Erythroblast (primary cell): ENCODE data around the gene MT1H.

Experiments used
- DNase-seq, 2 experiments: peaks; one replicate each; lab custom pipeline; 2025; lab: John Stamatoyannopoulos, UW
- GATA1 ChIP-seq: IDR thresholded peaks from 2 replicates; pipeline ENCODE4 v1.6.1; 2011; ENCODE audit warnings: low read depth, mild to moderate bottlenecking, control low read depth, low read length, moderate library complexity
- POLR2A ChIP-seq: IDR thresholded peaks from 2 replicates; pipeline ENCODE4 v1.6.1; 2011; ENCODE audit warnings: mild to moderate bottlenecking, low read length

MT1H gene

GRCh38 chr16:56681939-56682702 lies 12.5 kb downstream of the MT1H start, which contains the start of gene MT1X:
Gene MT1X, plus strand, starts transcription at chr16:56682470. Its CDS starts 71 bp downstream, at chr16:56682541.
- TF ChIP-seq POLR2A (peak; percentile 48), GATA1 (no peak)
- peak; percentile 88 to 89 for DNase-seq

DNA sequence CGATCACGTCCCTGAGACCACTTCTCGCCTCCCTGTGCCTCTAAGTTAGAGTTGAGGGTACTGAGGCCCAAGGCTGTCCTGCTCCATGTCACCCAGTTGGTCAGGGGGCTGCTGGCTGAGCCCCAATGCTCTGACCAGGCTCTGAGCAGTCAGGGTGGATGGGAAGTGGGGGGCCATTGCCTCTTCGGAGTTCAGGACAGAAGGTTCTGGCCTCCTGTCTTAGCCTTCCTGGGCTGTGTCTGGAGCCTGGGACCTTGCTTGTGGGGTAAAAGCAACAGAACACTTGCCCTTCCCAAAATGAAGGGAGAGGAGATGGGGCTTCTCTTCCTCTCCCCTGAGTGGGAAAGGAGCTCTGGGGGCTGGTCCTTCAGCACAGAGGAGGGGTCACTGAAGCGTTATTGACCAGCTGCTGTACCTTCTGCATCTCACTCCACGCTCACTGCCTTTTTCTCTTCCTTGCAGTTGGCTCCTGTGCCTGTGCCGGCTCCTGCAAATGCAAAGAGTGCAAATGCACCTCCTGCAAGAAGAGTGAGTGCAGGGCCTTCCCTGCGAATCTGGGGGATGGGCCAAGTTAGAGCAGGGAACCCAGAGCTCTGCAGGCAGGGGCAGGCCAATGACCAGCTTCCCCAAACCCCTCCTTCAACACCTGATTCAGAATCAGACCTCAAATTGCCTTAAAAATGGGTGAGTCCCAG lies 13.2 kb downstream of the MT1H start:
- TF ChIP-seq POLR2A = no peak
- TF ChIP-seq GATA1 = no peak
- no peak for DNase-seq

DNA sequence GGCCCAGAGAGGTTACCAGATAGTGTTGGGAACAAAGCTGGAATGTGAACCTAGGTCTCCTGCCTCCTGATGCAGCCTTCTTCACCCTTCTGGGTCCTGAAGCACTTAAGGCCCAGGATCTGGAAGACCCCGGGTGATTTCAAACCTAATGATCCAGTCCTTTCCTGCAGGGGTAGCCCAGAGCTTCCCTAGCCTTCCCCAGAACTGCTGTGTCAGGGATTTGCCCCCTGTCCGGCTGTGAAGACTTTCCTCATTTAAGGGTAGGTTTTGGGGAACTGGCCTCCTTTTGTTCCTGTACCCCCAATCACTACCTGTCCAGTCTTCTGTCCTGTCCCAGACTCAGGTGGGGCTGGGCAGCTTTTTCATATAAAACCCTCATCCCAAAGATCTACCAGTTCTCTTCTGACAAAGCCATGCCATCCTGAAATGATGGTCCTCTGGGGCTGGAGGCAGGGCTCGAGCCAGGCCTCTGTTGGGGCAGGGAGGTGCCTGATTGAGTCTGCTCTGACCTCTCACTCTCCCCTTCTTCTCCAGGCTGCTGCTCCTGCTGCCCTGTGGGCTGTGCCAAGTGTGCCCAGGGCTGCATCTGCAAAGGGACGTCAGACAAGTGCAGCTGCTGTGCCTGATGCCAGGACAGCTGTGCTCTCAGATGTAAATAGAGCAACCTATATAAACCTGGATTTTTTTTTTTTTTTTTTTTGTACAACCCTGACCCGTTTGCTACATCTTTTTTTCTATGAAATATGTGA lies 14.0 kb downstream of the MT1H start:
- TF ChIP-seq GATA1 = no peak
- TF ChIP-seq POLR2A = no peak
- no peak for DNase-seq

DNA sequence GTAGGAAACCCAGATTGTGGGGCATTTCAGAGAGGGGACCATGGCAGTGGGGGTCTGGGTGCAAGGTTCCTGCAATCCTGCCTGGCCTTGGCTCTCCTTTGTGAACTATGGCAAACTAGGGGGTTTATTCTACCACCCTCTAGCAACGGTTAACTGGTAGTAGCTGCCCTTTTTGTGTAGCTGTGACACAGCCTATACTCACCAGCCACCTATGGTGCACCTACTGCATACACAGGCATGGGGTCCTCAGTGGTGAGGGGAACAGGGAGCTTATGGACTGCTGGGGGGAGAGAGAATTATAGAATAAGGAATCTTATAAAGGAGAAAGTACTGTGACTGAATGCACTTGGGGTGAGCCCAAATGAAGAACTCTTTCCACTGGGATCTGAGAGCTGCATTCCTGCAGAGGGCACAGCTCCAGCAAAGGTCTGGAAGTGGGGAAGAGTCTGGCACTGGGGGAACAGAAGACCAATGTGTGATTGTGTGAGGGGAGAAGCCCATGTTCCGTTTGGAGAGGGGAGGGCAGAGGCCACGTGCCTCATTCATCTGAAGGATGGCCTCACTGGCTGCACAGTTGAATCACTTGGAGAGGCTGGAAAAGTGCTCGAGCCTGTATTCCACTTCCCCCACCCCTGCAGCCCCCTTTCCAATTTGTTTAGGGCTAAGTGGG lies 14.8 kb downstream of the MT1H start:
- TF ChIP-seq GATA1 = no peak
- DNase-seq = no peak

DNA sequence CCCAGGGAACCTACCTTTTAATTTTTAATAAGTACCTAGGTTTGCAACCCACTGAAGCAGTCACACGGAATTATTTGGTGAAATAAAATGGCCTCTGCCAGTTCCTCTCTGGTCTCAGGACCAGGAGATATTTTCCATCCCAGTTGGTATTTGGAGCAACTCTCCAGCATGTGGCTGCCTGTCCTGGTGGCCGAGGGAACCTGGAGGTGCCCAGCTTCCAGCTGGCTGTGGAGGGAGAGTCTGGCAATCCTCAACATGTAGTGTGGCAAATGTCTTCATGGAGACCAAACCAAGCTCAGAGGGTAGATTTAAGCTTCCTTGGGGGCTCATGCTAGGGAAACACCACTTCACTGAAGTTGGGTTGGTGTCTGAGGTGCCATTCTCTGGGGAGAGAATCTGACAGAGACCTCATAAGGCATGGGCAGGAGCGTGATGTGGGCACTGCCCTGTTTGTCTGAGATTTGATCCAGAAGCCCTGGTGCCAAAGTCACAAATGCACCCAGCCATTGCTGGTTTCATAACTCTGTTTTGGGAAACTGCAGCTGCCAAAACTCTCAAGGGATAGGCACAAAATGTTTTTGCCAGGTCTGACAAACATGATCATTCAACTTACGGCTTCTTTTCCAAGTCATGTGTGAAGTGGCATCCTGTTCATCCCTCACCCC lies 15.4 kb downstream of the MT1H start:
- TF ChIP-seq GATA1 (no peak), POLR2A (no peak)
- DNase-seq = no peak

DNA sequence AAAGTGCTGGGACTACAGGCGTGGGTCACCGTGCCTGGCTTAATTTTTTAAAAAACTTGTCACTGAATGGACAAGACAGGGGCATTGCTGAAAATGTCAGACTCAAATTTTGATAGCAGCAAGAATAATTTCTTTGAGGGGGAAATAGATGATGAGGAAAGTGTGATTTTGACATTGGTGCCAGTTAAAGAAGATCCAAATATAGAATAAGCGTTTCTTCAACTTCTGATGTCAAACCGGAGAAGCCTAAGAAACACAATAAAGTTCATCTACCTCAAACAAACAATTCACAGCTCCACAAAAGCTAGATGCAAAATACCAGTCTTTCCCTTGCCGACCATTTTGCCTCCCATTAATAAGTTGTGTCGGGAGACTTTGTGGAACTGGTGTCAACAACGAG lies 17.1 kb downstream of the MT1H start:
- DNase-seq = no peak
- TF ChIP-seq POLR2A (no peak), GATA1 (no peak)

GRCh38 chr16:56688762-56689161 lies 19.1 kb downstream of the MT1H start:
- no peak for TF ChIP-seq GATA1
- DNase-seq = no peak

GRCh38 chr16:56689171-56689570 lies 19.6 kb downstream of the MT1H start:
- TF ChIP-seq POLR2A = no peak
- no peak for TF ChIP-seq GATA1
- no peak for DNase-seq

DNA sequence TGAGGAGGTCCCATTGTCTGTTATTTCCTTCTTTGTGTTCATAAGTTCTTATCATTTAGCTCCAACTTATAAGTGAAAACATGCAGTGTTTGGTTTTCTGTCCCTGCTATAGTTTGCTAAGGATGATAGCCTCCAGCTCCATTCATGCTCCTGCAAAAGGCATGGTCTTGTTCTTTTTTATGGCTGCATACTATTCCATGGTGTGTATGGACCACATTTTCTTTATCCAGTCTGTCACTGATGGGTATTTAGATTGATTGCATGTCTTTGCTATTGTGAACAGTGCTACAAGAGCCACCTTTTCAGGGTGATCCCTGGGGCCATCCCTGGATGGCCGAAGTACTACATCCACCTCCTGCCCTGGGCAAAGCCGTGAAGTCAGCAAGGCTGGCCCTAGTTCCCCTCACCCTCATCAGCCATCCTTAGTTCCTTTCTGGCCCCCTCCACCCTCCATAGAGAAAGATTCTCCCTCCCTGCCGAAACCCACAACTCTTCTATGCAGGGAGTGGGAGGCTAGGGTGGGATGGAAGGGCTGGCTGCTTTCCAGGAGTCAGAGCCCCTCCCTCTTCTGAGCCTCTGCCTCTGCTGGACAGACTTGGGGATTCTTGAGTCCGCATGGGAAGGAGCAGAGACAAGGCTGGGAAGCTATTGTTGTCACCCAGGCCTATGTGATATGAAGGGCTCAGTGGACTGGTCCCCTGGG lies 21.0 kb downstream of the MT1H start:
- no peak for TF ChIP-seq GATA1
- TF ChIP-seq POLR2A = no peak
- DNase-seq = no peak

GRCh38 chr16:56691885-56692284 lies 22.3 kb downstream of the MT1H start:
- TF ChIP-seq GATA1 (no peak), POLR2A (no peak)

DNA sequence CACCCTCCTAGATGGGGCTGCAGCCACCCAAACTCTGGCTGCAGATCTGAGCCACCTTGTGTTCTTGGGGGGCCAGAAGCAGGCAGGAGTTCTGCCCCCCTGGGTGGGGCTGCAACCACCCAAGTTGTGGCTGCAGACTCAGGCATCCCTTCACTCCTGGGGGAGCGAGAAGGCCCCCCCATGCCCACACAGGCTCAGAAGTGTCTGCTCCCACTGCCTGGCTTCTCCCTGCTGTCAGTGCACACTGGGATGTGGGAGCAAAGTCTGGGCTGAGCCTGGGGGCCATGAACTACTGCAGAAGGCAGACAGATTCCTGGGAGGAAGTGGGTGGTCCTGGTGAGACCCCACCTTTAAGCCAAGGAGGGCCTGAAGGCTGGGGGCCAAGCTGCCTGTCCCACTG lies 25.6 kb downstream of the MT1H start:
- no peak for TF ChIP-seq POLR2A
- no peak for TF ChIP-seq GATA1
- DNase-seq = no peak

More at GRCh38 chr16:56691885-56692284, 22.3 kb downstream of the MT1H start:
- no peak for DNase-seq

DNA sequence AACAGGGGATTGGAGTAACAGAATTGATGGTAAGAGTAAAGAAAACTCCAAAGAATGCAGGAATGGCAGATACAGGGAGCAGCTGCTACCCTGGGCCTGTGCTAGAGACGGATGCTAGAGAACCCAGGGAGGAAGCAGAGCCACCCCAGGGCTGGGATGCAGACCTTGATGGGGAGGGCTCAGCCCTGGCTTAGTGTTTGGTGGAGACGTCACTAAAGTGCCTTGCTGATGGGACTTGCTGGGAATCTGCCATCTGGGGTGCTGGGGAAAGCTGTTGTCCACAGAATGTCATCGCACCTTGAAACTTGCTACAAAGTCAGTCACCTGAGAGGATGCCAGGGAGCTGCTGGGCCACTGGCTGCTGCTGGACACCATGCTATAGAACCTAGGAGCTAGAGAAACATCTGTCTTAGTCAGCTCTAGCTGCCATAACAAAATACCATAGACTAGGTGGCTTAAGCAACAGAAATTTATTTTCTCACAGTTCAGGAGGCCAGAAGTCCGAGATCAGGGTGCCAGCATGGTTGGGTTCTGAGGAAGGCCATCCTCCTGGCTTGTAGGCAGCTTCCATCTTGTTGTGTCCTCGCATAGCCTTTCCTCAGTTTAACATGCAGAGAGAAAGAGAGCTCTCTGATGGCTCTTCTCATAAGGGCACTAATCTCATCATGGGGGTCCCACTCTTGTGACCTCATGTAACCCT lies 28.0 kb downstream of the MT1H start:
- no peak for DNase-seq
- TF ChIP-seq POLR2A (no peak), GATA1 (no peak)
